ENCODE data around the gene ZNF79. TPM values are rescaled to one million over a fixed set of nuclear protein-coding genes. Genes with fewer than 3 reads are reported as not detected.

The ZNF79 gene
- polyA plus RNA-seq, 3 donors: 6.3 to 7.5 (median 6.4) TPM

- no peak for DNase-seq (ENCODE audit: extremely low read depth in 1 of 11, low read depth in 9 of 11, low spot score in 4 of 11)
Observed at GRCh38 chr9:127395497-127396252, 28.5 kb upstream of the ZNF79 start.

GRCh38 chr9:127396253-127396807, 27.9 kb upstream of the ZNF79 start:
- DNase-seq (ENCODE audit: extremely low read depth in 1 of 11, low read depth in 9 of 11, low spot score in 4 of 11): no peak

GRCh38 chr9:127396808-127397645, 27.2 kb upstream of the ZNF79 start, which contains the start of gene SLC2A8:
Gene SLC2A8 (plus strand): TSS chr9:127397169. CDS start chr9:127397231, 62 bp downstream.
- DNase-seq (ENCODE audit: extremely low read depth in 1 of 11, low read depth in 9 of 11, low spot score in 4 of 11): peak; percentile 97 to 100 (median 99)

GRCh38 chr9:127397646-127398274, 26.4 kb upstream of the ZNF79 start:
- DNase-seq (ENCODE audit: extremely low read depth in 1 of 11, low read depth in 9 of 11, low spot score in 4 of 11): peak in 4 of 11 donors; percentile 23 to 41 (median 33)

GRCh38 chr9:127398275-127398647, 25.9 kb upstream of the ZNF79 start:
- no peak for DNase-seq (ENCODE audit: extremely low read depth in 1 of 11, low read depth in 9 of 11, low spot score in 4 of 11)

- no peak for DNase-seq (ENCODE audit: extremely low read depth in 1 of 11, low read depth in 9 of 11, low spot score in 4 of 11)
Observed at GRCh38 chr9:127398715-127399400, 25.3 kb upstream of the ZNF79 start.

- no peak for DNase-seq (ENCODE audit: extremely low read depth in 1 of 11, low read depth in 9 of 11, low spot score in 4 of 11)
Observed at GRCh38 chr9:127399736-127400269, 24.4 kb upstream of the ZNF79 start.

GRCh38 chr9:127402401-127403090, 21.6 kb upstream of the ZNF79 start:
- DNase-seq (ENCODE audit: extremely low read depth in 1 of 11, low read depth in 9 of 11, low spot score in 4 of 11): no peak

GRCh38 chr9:127403507-127404192, 20.5 kb upstream of the ZNF79 start:
- DNase-seq (ENCODE audit: extremely low read depth in 1 of 11, low read depth in 9 of 11, low spot score in 4 of 11): no peak

- DNase-seq (ENCODE audit: extremely low read depth in 1 of 11, low read depth in 9 of 11, low spot score in 4 of 11): no peak
Observed at GRCh38 chr9:127404631-127405030, 19.6 kb upstream of the ZNF79 start.

- no peak for DNase-seq (ENCODE audit: extremely low read depth in 1 of 11, low read depth in 9 of 11, low spot score in 4 of 11)
Observed at GRCh38 chr9:127405344-127406125, 18.6 kb upstream of the ZNF79 start.

GRCh38 chr9:127406799-127407491, 17.2 kb upstream of the ZNF79 start:
- no peak for DNase-seq (ENCODE audit: extremely low read depth in 1 of 11, low read depth in 9 of 11, low spot score in 4 of 11)

- no peak for DNase-seq (ENCODE audit: extremely low read depth in 1 of 11, low read depth in 9 of 11, low spot score in 4 of 11)
Observed at GRCh38 chr9:127407492-127407843, 16.7 kb upstream of the ZNF79 start.

GRCh38 chr9:127411122-127411521, 13.1 kb upstream of the ZNF79 start:
- no peak for DNase-seq (ENCODE audit: extremely low read depth in 1 of 11, low read depth in 9 of 11, low spot score in 4 of 11)

- DNase-seq (ENCODE audit: extremely low read depth in 1 of 11, low read depth in 9 of 11, low spot score in 4 of 11): no peak
Observed at GRCh38 chr9:127415141-127415540, 9.0 kb upstream of the ZNF79 start.

GRCh38 chr9:127415657-127416056, 8.5 kb upstream of the ZNF79 start:
- DNase-seq (ENCODE audit: extremely low read depth in 1 of 11, low read depth in 9 of 11, low spot score in 4 of 11): no peak
